ENCODE data around the gene NAXE. TPM values are rescaled to one million over a fixed set of nuclear protein-coding genes. Genes with fewer than 3 reads are reported as not detected.
"Not testable (repeated sequence)": the region's sequence is repeated elsewhere in the genome, so short reads cannot be mapped to it uniquely, and the experiment has no call there.

The NAXE gene
- total and polyA plus RNA-seq, 2 of the 13 experiments (the other 11 are each of a cell fraction or from before 2014, with no cell fraction given), result 39.4 to 59.4 TPM

DNA sequence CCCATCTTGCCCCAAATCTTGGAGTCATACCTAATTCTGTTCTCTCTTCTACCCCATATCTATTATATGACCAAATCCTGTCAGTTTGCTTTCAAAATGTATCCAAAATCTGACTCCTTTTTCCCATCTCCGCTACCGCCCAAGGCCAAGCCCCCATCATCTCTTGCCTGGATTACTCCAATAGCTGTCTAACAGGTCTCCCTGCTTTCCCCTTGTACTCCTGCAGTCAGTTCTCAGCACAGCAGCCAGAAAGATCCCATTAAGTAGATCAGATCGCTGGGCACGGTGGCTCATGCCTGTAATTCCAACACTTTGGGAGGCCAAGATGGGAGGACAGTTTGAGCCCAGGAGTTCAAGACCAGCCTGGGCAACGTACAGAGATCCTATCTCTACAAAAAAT is 39.1 kb upstream of the NAXE start:
- intact Hi-C loops (cut with micrococcal nuclease; ENCODE audit: unreplicated experiment), result no loop called here
- no peak overlapping the region for H3K4me2 ChIP-seq (ENCODE audit: low read depth, low read length)
- ChIA-PET CTCF (ENCODE audit: low intra/inter-chr PET ratio, low total read pairs) (no interaction called here), POLR2A (no interaction called here)
- no peaks in the 10 kb centered on the region for H3K27me3 ChIP-seq (ENCODE audit: control insufficient read depth in 1 of 2, insufficient read depth in 2 of 2, low read length in 2 of 2)
- no peak overlapping the region for H3K4me3 ChIP-seq (replicated peaks in 1 of 3; ENCODE audit: insufficient read depth in 1 of 3, low read depth in 2 of 3, low read length in 3 of 3)
- FAIRE-seq, result no peak
- TF ChIP-seq MXD3 (CRISPR knock-in tag; IDR thresholded peaks at IDR 0.05) (no peak), HOXA9 (CRISPR knock-in tag; IDR thresholded peaks at IDR 0.05; ENCODE audit: borderline replicate concordance) (0 out of 2 replicates have a peak, but pooled peaks have one; percentile 31)
- H3K4me1 ChIP-seq (ENCODE audit: insufficient read depth, low read length), result peaks cover 15% of the 10 kb centered on the region
- DNase-seq (ENCODE audit: low spot score), result no peak
- ATAC-seq, result no peak
- H3K36me3 ChIP-seq (replicated peaks in 1 of 2; ENCODE audit: control insufficient read depth in 1 of 2, insufficient read depth in 2 of 2, low read length in 2 of 2), result peaks cover 7 to 39% of the 10 kb centered on the region in 2 experiments; a peak in 4 of 5 replicates
- H3K27ac ChIP-seq (ENCODE audit: extremely low read length, insufficient read depth, low read length), result no peak overlapping the region
- no TSS peak for BruUV-seq (replicated peaks)
- no peaks in the 10 kb centered on the region for H4K20me1 ChIP-seq (ENCODE audit: insufficient read depth, low read length)
- no peak overlapping the region for H3K9ac ChIP-seq (ENCODE audit: insufficient read depth, low read depth, low read length)
- no peaks in the 10 kb centered on the region for H3K79me2 ChIP-seq (ENCODE audit: insufficient read depth, low read length)
- in situ Hi-C loops (cut with HindIII; ENCODE audit: extremely low pct_ligation_motif_present, low pct_unique_long_range_greater_than_20kb), result no loop called here
- H2AFZ ChIP-seq (ENCODE audit: low read length), result no peak overlapping the region
- H3K9me3 ChIP-seq (ENCODE audit: low read length), result no peaks in the 10 kb centered on the region
- 80% methylated on average over 5 of the region's 5 CpGs for WGBS (ENCODE audit: low lambda C conversion rate)

GRCh38 chr1:156552937-156553336 is 38.6 kb upstream of the NAXE start:
- intact Hi-C loops (cut with micrococcal nuclease; ENCODE audit: unreplicated experiment); TF ChIP-seq ATF7 (CRISPR knock-in tag; IDR thresholded peaks at IDR 0.05): not testable (repeated sequence)
- peak; percentile 77 for ATAC-seq
- TF ChIP-seq ZNF263 (CRISPR knock-in tag; IDR thresholded peaks at IDR 0.05), result peak; percentile 82
- TF ChIP-seq SAP130 (CRISPR knock-in tag; IDR thresholded peaks at IDR 0.05; ENCODE audit: low read depth), result 0 out of 2 replicates have a peak, but pooled peaks have one; percentile 12
- TF ChIP-seq ATF7 (IDR thresholded peaks at IDR 0.05), result peak; percentile 47
- 0 out of 2 replicates have a peak, but pooled peaks have one; percentile 30 for TF ChIP-seq ATF2 (CRISPR knock-in tag; IDR thresholded peaks at IDR 0.05)
- 0 out of 2 replicates have a peak, but pooled peaks have one; percentile 20 for TF ChIP-seq ZFX (CRISPR knock-in tag; IDR thresholded peaks at IDR 0.05; ENCODE audit: low read depth)
- peak; percentile 81 for TF ChIP-seq ZMYM3 (CRISPR knock-in tag; IDR thresholded peaks at IDR 0.05)
- 0 out of 2 replicates have a peak, but pooled peaks have one; percentile 36 for TF ChIP-seq ZNF3 (CRISPR knock-in tag; IDR thresholded peaks at IDR 0.05)
- peak; percentile 42; the same call in 1 of the 2 replicates for TF ChIP-seq HNF4A (CRISPR knock-in tag; IDR thresholded peaks at IDR 0.05)
- TF ChIP-seq GATAD2A (CRISPR knock-in tag; IDR thresholded peaks at IDR 0.05), result peak; percentile 43; the same call in 1 of the 2 replicates
- TF ChIP-seq ZNF574 (CRISPR knock-in tag; IDR thresholded peaks at IDR 0.05), result peak; percentile 43; the same call in 1 of the 2 replicates
- TF ChIP-seq SALL1 (CRISPR knock-in tag; IDR thresholded peaks at IDR 0.05), result 0 out of 2 replicates have a peak, but pooled peaks have one; percentile 14
- peak; percentile 54; the same call in 1 of the 2 replicates for TF ChIP-seq KDM1A (CRISPR knock-in tag; IDR thresholded peaks at IDR 0.05)
- peak; percentile 31; the same call in 1 of the 2 replicates for TF ChIP-seq ZFY (CRISPR knock-in tag; IDR thresholded peaks at IDR 0.05)
- peak; percentile 89 for TF ChIP-seq CEBPG (CRISPR knock-in tag; IDR thresholded peaks at IDR 0.05)

More at GRCh38 chr1:156552937-156553336, 38.6 kb upstream of the NAXE start:
- H3K27me3 ChIP-seq (ENCODE audit: control insufficient read depth in 1 of 2, insufficient read depth in 2 of 2, low read length in 2 of 2); BruUV-seq (replicated peaks); H3K4me3 ChIP-seq (replicated peaks in 1 of 3; ENCODE audit: insufficient read depth in 1 of 3, low read depth in 2 of 3, low read length in 3 of 3); CTCF ChIA-PET (ENCODE audit: low intra/inter-chr PET ratio, low total read pairs); in situ Hi-C loops (cut with HindIII; ENCODE audit: extremely low pct_ligation_motif_present, low pct_unique_long_range_greater_than_20kb); DNase-seq (ENCODE audit: low spot score); H4K20me1 ChIP-seq (ENCODE audit: insufficient read depth, low read length); H3K27ac ChIP-seq (ENCODE audit: extremely low read length, insufficient read depth, low read length); H3K9ac ChIP-seq (ENCODE audit: insufficient read depth, low read depth, low read length); POLR2A ChIA-PET; FAIRE-seq; H3K9me3 ChIP-seq (ENCODE audit: low read length); H2AFZ ChIP-seq (ENCODE audit: low read length); H3K4me2 ChIP-seq (ENCODE audit: low read depth, low read length); H3K79me2 ChIP-seq (ENCODE audit: insufficient read depth, low read length): not testable (repeated sequence)
- peaks cover 7 to 35% of the 10 kb centered on the region in 2 experiments; a peak in 4 of 5 replicates for H3K36me3 ChIP-seq (replicated peaks in 1 of 2; ENCODE audit: control insufficient read depth in 1 of 2, insufficient read depth in 2 of 2, low read length in 2 of 2)
- WGBS (ENCODE audit: low lambda C conversion rate), result 80% methylated on average over 4 of the region's 4 CpGs
- H3K4me1 ChIP-seq (ENCODE audit: insufficient read depth, low read length), result peaks cover 15% of the 10 kb centered on the region

Data from HepG2 (cell line).